Neutrophil (primary cell): Measurements from ENCODE around the gene CD200R1.

ENCODE experiments used
- H3K27ac ChIP-seq: fragments of 200-600 bp; sonication (generic); 2 replicates; pipeline ENCODE4 v1.5.1; 2016; ENCODE audit warnings: mild to moderate bottlenecking, moderate library complexity
- H3K27me3 ChIP-seq: fragments of 200-600 bp; sonication (generic); 2 replicates; pipeline ENCODE4 v1.6.0; 2016; ENCODE audit warnings: mild to moderate bottlenecking
- H3K36me3 ChIP-seq: fragments of 200-600 bp; sonication (generic); 2 replicates; pipeline ENCODE4 v1.5.1; 2017
- H3K4me1 ChIP-seq, 2 experiments: fragments of 200-600 bp in 1 of 2; sonication (generic) in 1 of 2; 1 replicate in 1 of 2; 2 replicates in 1 of 2; pipeline versions ENCODE4 v1.5.1 to v1.6.1; 2013 to 2016; ENCODE audit warnings: low read depth in 1 of 2, low read length in 1 of 2, mild to moderate bottlenecking in 1 of 2, moderate library complexity in 1 of 2; ENCODE audit not compliant: control insufficient read depth in 1 of 2, insufficient read depth in 1 of 2
- H3K4me3 ChIP-seq, 2 experiments: fragments of 200-600 bp in 1 of 2; sonication (generic) in 1 of 2; 1 replicate in 1 of 2; 2 replicates in 1 of 2; pipeline ENCODE4 v1.5.1; 2013 to 2016; ENCODE audit warnings: low read depth in 1 of 2, low read length in 1 of 2, mild to moderate bottlenecking in 1 of 2, moderate library complexity in 1 of 2
- H3K9me3 ChIP-seq: fragments of 200-600 bp; sonication (generic); 2 replicates; pipeline ENCODE4 v1.5.1; 2016
- CTCF ChIP-seq: fragments of 200-600 bp; sonication (generic); IDR thresholded peaks from 2 replicates; pipeline ENCODE4 v1.5.1; 2016; ENCODE audit warnings: antibody characterized with exemption

Gene CD200R1

GRCh38 chr3:112995800-112996199 is 20.9 kb upstream of the CD200R1 start:
- no peak overlapping the region for H3K27ac ChIP-seq
- H3K9me3 ChIP-seq: no peaks in the 10 kb centered on the region
- H3K36me3 ChIP-seq: peaks cover 11% of the 10 kb centered on the region
- H3K4me1 ChIP-seq: peaks cover 6 to 8% of the 10 kb centered on the region in 2 experiments
- H3K4me3 ChIP-seq: no peak overlapping the region
- no peak for TF ChIP-seq CTCF
- no peaks in the 10 kb centered on the region for H3K27me3 ChIP-seq

- H3K27ac ChIP-seq: peak within 1 kb of the TSS; percentile 90
- peaks cover 12 to 13% of the 10 kb centered on the region in 2 experiments for H3K4me1 ChIP-seq
- no peaks in the 10 kb centered on the region for H3K36me3 ChIP-seq
- H3K9me3 ChIP-seq: no peaks in the 10 kb centered on the region
- peak within 1 kb of the TSS; percentile 66 to 85 for H3K4me3 ChIP-seq
- TF ChIP-seq CTCF: peak; percentile 26
- H3K27me3 ChIP-seq: no peaks in the 10 kb centered on the region
Measured at GRCh38 chr3:112990672-112991602, 16.0 kb upstream of the CD200R1 start, which contains the start of gene GTPBP8. Gene GTPBP8 (plus strand): TSS chr3:112990984. CDS start chr3:112991000, 16 bp downstream.

DNA sequence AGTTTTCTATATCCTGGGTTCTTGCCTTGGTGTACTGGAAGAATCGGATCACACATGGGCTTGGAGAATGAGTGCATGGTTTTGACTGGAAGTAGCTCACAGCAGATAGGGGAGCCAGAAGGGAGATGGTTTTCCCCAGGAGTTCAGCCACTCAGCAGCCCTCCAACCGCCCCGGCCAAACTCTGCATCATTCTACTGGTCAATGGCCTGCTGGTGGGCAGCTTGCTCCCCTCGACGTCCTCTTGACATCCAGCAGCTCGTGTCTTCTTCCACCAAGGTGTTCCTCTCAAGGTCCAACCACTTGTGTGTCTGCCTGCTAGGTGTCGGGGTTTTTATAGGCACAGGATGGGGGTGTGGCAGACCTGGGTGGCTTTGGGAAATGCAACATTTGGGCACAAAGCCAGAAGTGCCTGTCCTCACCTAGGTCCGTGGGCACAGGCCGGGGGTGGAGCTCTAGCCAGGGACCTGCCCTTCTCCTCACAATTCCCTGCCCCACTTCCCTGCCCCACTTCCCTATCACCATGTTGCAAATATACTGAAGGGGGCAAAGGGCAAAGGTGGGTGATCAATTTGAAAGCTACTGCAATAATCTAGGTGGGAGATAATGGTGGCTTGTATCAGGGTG is 12.9 kb upstream of the CD200R1 start:
- Histone ChIP-seq H3K27ac (no peak overlapping the region), H3K9me3 (no peaks in the 10 kb centered on the region), H3K4me1 (peaks cover 12 to 13% of the 10 kb centered on the region in 2 experiments), H3K4me3 (no peak overlapping the region), H3K36me3 (no peaks in the 10 kb centered on the region), H3K27me3 (no peaks in the 10 kb centered on the region)
- TF ChIP-seq CTCF: no peak

DNA sequence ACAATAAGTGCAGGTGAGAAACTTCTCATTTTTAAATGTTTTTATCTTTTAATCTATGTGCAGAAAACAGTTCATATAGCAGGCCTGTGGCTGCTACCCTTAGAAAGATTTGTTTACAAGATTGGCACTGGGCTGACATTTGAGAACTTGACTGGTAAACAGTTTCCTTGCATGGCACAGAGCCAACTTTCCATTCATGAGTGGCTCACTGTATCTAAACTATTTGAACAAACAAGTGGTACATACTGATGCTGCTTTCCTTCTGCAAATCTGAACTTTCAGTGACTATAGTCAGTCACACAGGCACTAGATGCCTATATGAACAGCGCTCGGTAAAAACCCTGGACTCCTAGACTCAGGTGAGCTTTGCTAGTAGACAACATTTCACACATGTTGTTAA is 9.6 kb upstream of the CD200R1 start:
- H3K9me3 ChIP-seq: no peaks in the 10 kb centered on the region
- H3K36me3 ChIP-seq: no peaks in the 10 kb centered on the region
- no peak overlapping the region for H3K4me3 ChIP-seq
- H3K27me3 ChIP-seq: no peaks in the 10 kb centered on the region
- no peak for TF ChIP-seq CTCF
- no peak overlapping the region for H3K27ac ChIP-seq
- no peaks in the 10 kb centered on the region for H3K4me1 ChIP-seq

GRCh38 chr3:112982710-112983109 is 7.8 kb upstream of the CD200R1 start:
- H3K9me3 ChIP-seq: no peaks in the 10 kb centered on the region
- H3K4me1 ChIP-seq: peaks cover 0 to 5% of the 10 kb centered on the region in 2 experiments
- H3K27me3 ChIP-seq: no peaks in the 10 kb centered on the region
- H3K36me3 ChIP-seq: no peaks in the 10 kb centered on the region
- no peak overlapping the region for H3K27ac ChIP-seq
- H3K4me3 ChIP-seq: no peak overlapping the region
- TF ChIP-seq CTCF: no peak
